HUES6 (cell line): ENCODE results near the gene RAB15.

Experiments
- H3K27ac ChIP-seq: 2 replicates; pipeline ENCODE4 v1.7.0; 2013; ENCODE audit warnings: low read depth, mild to moderate bottlenecking, low read length, inconsistent platforms
- H3K27me3 ChIP-seq: 2 replicates; pipeline ENCODE4 v1.6.1; 2013; ENCODE audit warnings: low read length; ENCODE audit not compliant: control insufficient read depth, insufficient read depth
- H3K36me3 ChIP-seq: 2 replicates; pipeline ENCODE4 v1.6.1; 2013; ENCODE audit warnings: low read length; ENCODE audit not compliant: control insufficient read depth, insufficient read depth
- H3K4me1 ChIP-seq: 2 replicates; pipeline ENCODE4 v1.6.1; 2013; ENCODE audit warnings: low read length; ENCODE audit not compliant: control insufficient read depth, insufficient read depth
- H3K4me3 ChIP-seq: 2 replicates; pipeline ENCODE4 v1.5.1; 2013; ENCODE audit warnings: low read depth, low read length
- H3K9ac ChIP-seq: one replicate; pipeline ENCODE4 v1.6.1; 2013; ENCODE audit warnings: mild to moderate bottlenecking, low read length
- H3K9me3 ChIP-seq: 2 replicates; pipeline ENCODE4 v1.6.1; 2013; ENCODE audit warnings: low read depth, low read length; ENCODE audit not compliant: control insufficient read depth, insufficient read depth

RAB15 gene

DNA sequence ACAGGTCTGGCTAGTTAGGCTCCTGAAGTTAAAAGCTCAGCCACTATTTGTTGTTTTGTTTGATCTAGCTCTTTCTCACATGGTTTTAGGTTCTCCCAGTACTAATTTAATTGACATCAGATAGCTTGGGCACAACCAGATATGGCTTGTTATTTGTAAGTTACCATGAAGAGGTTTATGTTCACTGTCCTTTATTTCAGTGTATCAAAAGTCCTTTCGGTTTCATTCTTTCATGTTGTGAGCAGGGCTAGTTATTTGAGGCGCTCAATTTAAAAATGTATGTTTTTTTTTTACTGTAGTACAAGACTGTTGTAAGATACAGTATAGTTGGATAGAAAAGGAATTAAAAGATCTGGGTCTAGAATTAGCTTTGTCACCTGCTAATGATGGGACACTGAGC, 36.6 kb downstream of the RAB15 start:
- Histone ChIP-seq H3K36me3 (peaks cover 33% of the 10 kb centered on the region), H3K4me3 (no peak overlapping the region), H3K27ac (no peak overlapping the region), H3K9ac (no peak overlapping the region), H3K27me3 (no peaks in the 10 kb centered on the region), H3K9me3 (no peaks in the 10 kb centered on the region), H3K4me1 (no peaks in the 10 kb centered on the region)

DNA sequence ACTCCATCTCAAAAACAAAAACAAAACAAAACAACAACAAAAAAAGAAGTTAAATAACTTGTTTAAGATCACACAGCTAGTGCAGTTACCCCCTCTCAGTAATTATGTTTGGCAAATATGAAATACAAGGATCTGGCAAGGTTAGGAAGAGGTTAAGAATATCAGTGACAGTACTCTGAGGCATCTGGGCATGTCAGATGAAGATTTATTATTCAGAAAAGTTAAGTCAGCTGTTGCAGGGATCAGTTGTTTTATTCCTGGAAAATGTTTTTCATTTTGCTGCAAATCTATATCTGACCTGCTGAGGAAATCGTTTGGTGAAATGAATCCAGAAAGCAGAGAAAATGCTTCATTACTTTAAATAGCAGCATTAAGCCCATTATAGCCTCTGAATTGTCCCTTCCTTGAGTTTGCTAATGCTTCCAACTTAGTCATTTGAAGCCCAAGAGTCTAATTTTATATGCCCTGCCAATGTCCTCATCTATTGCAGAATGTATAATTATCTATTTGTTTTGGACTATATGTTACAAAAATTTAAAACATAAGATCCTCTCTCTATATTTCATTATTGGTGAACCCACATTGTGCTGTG, 37.7 kb downstream of the RAB15 start:
- no peaks in the 10 kb centered on the region for H3K9me3 ChIP-seq
- H3K27ac ChIP-seq: no peak overlapping the region
- H3K9ac ChIP-seq: no peak overlapping the region
- no peaks in the 10 kb centered on the region for H3K4me1 ChIP-seq
- H3K4me3 ChIP-seq: no peak overlapping the region
- peaks cover 34% of the 10 kb centered on the region for H3K36me3 ChIP-seq
- no peaks in the 10 kb centered on the region for H3K27me3 ChIP-seq

DNA sequence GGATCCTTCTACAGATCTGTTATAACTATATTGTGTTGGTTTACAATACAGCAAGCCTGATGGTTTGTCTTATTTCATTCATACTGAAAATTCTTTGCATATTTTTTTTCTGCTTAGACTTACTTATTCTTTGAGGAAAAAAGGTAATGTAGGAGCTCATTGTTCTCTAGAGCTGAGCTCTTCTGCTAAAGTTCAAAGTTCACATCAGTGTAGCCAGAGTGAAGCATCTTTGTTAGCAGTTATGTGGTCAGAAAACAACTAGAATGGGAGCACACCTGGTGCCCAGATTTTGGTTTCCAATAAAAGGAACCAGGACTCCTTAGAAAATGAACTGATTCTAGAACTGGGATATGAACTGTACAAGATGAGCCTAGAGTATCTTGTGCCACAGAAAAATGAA, 39.9 kb downstream of the RAB15 start:
- Histone ChIP-seq H3K27me3 (no peaks in the 10 kb centered on the region), H3K9ac (no peak overlapping the region), H3K36me3 (peaks cover 42% of the 10 kb centered on the region), H3K4me1 (peaks cover 8% of the 10 kb centered on the region; the same call in 1 of the 2 replicates), H3K4me3 (no peak overlapping the region), H3K27ac (no peak overlapping the region), H3K9me3 (no peaks in the 10 kb centered on the region)

DNA sequence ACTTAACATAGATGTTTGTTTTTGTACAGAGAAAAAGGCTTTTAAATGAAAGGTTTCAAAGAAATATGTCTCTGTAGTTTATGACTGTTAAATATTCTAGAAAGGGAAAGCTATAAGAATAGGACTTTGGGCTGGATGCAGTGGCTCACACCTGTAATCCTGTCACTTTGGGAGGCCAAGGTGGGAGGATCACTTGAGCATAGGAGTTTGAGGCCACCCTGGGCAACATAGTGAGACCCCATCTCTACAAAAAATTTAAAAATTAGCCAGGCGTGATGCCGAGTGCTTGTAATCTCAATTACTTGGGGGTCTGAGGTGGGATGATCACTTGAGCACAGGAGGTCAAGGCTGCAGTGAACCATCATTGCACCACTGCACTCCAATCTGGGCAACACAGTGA, 41.0 kb downstream of the RAB15 start:
- Histone ChIP-seq H3K36me3 (peaks cover 53% of the 10 kb centered on the region), H3K9ac (no peak overlapping the region), H3K27me3 (no peaks in the 10 kb centered on the region), H3K4me3 (no peak overlapping the region), H3K4me1 (peaks cover 8% of the 10 kb centered on the region; the same call in 1 of the 2 replicates), H3K27ac (no peak overlapping the region), H3K9me3 (no peaks in the 10 kb centered on the region)

DNA sequence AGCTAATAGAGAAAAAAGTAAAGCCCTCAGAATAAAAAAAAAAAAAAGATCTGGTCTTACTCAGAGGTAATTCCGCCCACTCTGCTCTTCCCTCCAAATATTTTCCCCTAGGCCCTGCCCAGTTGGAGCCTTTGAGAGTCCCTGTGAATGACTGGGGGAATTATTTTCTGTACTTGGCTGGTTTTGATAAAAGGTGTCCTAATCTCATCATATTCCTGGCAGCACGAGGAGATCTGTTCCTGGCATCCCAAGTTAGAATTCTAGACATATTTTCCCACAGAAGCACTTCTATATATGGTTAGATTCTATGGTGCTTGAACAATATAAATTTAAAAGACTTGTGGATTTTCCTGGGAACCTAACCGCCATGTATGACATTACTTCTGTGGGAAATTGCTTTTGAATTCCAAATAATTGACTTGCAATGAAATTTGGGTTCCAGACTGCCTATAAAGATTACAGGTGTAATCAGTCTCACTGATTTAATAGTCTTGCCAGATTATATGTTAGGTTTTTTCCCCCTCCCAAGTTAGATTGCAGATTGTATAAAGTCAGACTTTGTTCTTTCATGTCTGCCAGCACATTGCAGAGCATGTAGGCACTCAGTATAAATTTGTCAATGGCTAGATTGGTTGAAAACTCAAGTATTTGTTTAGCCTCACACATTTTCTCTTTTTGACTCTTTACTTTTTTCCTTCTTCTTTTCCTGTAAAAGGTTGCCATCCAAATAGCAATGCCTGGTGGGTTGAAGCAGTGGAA, 41.9 kb downstream of the RAB15 start:
- H3K27ac ChIP-seq: no peak overlapping the region
- H3K9me3 ChIP-seq: no peaks in the 10 kb centered on the region
- H3K4me1 ChIP-seq: peaks cover 8% of the 10 kb centered on the region; the same call in 1 of the 2 replicates
- no peaks in the 10 kb centered on the region for H3K27me3 ChIP-seq
- H3K9ac ChIP-seq: no peak overlapping the region
- H3K4me3 ChIP-seq: no peak overlapping the region
- H3K36me3 ChIP-seq: peaks cover 59% of the 10 kb centered on the region

DNA sequence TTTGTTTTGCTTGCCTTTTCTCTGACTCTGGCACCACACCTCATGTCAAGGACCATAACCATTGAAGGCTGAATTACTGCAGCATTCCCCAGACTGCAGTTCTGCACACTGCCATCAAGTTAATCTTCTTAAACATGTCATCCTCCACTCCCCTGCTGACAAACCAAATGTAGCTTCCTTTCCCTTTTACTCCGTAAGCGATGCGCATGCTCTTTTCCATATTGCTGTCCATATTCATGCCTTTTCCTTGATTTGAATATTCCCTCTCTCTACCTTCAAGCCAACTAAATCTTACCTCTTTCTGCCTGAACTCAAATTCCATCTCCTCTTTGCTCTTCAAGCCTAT, 43.1 kb downstream of the RAB15 start:
- Histone ChIP-seq H3K9ac (no peak overlapping the region), H3K27ac (no peak overlapping the region), H3K36me3 (peaks cover 69% of the 10 kb centered on the region), H3K4me3 (no peak overlapping the region), H3K27me3 (no peaks in the 10 kb centered on the region), H3K4me1 (peaks cover 8% of the 10 kb centered on the region; the same call in 1 of the 2 replicates), H3K9me3 (no peaks in the 10 kb centered on the region)

DNA sequence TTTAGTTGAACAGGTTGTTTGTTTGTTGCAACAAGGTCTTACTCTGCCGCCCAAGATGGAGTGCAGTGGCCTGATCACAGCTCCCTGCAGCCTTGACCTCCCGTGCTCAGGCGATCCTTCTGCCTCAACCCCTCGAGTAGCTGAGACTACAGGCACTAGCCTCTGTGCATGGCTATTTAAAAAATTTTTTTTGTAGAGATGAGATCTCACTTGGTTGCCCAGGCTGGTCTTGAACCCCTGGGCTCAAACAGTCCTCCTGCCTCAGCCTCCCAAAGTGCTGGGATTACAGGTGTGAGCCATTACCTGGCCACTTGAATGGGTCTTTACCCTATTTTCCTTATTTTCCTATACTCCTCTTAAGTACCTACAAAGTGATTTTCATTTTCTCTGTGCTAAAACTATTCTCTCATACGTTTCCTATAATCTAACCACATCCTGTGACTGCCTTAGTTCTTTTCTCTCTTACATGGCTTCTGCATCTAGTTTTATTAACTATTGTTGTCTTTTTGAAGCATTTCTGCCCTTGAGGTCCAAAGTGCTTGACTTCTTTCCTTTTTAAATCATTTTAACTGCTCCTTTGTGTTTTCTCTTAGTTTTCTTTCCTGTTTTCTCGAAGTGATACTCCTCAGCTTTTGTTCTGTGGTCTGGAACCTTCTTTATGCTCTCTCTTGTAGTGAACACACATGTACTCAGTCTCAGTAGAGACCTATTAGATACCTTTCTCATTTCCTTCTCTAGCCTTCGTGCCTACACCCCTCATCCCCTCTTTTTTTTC, 43.7 kb downstream of the RAB15 start:
- no peaks in the 10 kb centered on the region for H3K9me3 ChIP-seq
- H3K36me3 ChIP-seq: peaks cover 68% of the 10 kb centered on the region
- H3K4me1 ChIP-seq: peaks cover 8% of the 10 kb centered on the region; the same call in 1 of the 2 replicates
- H3K27me3 ChIP-seq: no peaks in the 10 kb centered on the region
- H3K9ac ChIP-seq: no peak overlapping the region
- no peak overlapping the region for H3K27ac ChIP-seq
- no peak overlapping the region for H3K4me3 ChIP-seq

DNA sequence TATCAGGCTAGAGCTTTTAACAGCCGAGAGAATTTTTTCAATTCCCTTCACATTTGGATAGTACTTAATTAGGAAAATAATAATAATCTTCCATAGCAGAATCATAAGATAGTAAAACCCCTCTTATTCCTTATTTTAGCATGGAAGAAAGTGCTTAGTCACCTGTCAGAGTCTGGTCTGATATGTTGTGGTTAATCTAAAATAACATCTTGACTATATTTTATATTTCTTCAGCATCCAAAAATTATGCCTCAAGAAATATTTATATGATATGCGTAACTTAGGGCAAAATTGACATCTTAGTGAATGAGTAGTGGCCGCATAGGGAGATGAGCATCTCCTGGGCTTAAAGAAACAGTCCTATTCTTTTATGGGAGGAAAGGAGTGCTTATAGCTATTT, 45.1 kb downstream of the RAB15 start:
- no peaks in the 10 kb centered on the region for H3K27me3 ChIP-seq
- no peak overlapping the region for H3K9ac ChIP-seq
- peaks cover 8% of the 10 kb centered on the region; the same call in 1 of the 2 replicates for H3K4me1 ChIP-seq
- no peak overlapping the region for H3K27ac ChIP-seq
- peaks cover 55% of the 10 kb centered on the region for H3K36me3 ChIP-seq
- H3K4me3 ChIP-seq: no peak overlapping the region
- H3K9me3 ChIP-seq: no peaks in the 10 kb centered on the region

DNA sequence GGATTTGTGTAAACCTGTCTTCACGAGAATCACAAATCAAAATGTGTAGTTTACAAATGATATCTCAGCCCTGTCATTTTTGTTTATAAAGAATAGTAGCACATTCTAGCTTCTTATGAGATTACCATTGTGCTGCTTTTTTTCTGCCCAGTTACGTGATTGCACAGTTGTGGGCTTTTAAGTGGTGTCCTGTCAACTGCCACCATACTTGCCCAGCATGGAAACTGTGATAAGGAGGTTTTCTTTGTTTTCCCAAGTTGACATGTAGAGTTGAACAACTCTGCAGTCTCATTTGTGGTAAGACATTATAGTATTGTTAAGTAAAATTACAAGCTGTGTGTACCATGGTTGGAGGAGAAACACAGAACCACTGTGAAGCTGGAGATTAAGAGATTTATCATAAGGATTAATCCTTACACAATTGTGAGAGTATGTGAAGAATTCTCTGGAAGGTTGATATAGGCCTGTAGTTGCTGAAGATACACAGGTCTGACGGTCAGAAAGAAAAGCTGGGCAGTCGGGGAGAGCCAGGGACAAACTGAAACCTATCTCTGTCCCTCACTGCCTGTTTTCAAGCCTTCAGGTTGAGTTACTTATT, 45.6 kb downstream of the RAB15 start:
- H3K4me3 ChIP-seq: no peak overlapping the region
- H3K9ac ChIP-seq: no peak overlapping the region
- peaks cover 8% of the 10 kb centered on the region; the same call in 1 of the 2 replicates for H3K4me1 ChIP-seq
- H3K27ac ChIP-seq: no peak overlapping the region
- H3K36me3 ChIP-seq: peaks cover 50% of the 10 kb centered on the region
- H3K27me3 ChIP-seq: no peaks in the 10 kb centered on the region
- H3K9me3 ChIP-seq: no peaks in the 10 kb centered on the region; the same call in 1 of the 2 replicates

DNA sequence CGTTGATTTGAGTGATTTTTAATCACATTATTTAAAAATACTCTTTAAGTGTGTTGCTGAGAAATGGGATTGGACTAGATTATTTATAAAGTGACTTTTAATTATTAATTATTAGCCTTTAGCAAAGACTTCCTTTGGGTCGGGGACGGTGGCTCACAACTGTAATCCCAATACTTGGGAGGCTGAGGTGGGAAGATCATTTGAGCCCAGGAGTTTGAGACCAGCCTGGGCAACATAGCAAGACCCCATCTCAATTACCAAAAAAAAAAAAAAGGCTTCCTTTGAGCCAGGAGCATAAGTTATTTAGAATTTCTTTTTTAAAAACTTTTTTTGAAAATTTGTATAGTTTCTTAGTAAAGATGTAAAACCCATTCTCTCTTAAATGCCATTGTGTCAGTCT, 49.1 kb downstream of the RAB15 start:
- H3K9ac ChIP-seq: no peak overlapping the region
- no peak overlapping the region for H3K27ac ChIP-seq
- H3K9me3 ChIP-seq: no peaks in the 10 kb centered on the region; the same call in 1 of the 2 replicates
- no peaks in the 10 kb centered on the region for H3K4me1 ChIP-seq
- no peak overlapping the region for H3K4me3 ChIP-seq
- H3K36me3 ChIP-seq: peaks cover 35% of the 10 kb centered on the region
- H3K27me3 ChIP-seq: no peaks in the 10 kb centered on the region
